ENCODE data around the gene PLCXD1.

PLCXD1 gene

DNA sequence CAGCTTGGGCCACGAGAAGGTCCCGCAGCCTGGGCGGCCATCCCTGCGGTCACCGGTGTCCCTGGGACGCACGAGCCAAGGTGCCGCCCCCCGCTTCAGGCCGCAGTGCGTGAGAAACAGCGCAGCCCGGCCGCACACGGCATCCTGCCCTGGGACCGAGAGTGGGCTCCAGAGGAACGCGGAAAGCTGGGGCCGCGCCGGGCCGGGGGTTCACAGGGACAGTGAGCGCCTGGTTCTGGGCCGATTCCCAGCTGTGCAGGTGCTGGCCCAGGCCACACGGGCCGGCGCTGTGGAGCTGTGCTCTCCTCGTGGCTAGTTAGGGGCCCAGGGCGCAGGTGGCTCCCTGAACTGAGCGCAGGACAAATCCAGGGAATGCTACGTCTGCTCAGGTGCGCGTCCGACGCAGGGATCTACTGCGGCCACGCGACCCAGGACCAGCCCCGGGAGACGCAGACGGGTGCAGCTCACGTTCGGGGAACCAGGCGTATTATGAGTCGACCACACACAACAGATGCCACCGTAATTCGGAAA lies 63.3 kb downstream of the PLCXD1 start:
- no peak for DNase-seq (ENCODE audit: low read depth in 1 of 2, low spot score in 1 of 2)
- no peak for TF ChIP-seq POLR2AphosphoS5 (IDR thresholded peaks at IDR 0.05; ENCODE audit: low read depth)
- TF ChIP-seq GABPA (IDR thresholded peaks at IDR 0.05; ENCODE audit: low read depth) = no peak
- no peak for TF ChIP-seq SPI1 (IDR thresholded peaks at IDR 0.05; ENCODE audit: borderline replicate concordance, low read depth)
- TF ChIP-seq, protein P1, sequence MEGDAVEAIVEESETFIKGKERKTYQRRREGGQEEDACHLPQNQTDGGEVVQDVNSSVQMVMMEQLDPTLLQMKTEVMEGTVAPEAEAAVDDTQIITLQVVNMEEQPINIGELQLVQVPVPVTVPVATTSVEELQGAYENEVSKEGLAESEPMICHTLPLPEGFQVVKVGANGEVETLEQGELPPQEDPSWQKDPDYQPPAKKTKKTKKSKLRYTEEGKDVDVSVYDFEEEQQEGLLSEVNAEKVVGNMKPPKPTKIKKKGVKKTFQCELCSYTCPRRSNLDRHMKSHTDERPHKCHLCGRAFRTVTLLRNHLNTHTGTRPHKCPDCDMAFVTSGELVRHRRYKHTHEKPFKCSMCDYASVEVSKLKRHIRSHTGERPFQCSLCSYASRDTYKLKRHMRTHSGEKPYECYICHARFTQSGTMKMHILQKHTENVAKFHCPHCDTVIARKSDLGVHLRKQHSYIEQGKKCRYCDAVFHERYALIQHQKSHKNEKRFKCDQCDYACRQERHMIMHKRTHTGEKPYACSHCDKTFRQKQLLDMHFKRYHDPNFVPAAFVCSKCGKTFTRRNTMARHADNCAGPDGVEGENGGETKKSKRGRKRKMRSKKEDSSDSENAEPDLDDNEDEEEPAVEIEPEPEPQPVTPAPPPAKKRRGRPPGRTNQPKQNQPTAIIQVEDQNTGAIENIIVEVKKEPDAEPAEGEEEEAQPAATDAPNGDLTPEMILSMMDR (IDR thresholded peaks at IDR 0.05; ENCODE audit: insufficient read depth, low read length) = no peak
- TF ChIP-seq, protein P2, sequence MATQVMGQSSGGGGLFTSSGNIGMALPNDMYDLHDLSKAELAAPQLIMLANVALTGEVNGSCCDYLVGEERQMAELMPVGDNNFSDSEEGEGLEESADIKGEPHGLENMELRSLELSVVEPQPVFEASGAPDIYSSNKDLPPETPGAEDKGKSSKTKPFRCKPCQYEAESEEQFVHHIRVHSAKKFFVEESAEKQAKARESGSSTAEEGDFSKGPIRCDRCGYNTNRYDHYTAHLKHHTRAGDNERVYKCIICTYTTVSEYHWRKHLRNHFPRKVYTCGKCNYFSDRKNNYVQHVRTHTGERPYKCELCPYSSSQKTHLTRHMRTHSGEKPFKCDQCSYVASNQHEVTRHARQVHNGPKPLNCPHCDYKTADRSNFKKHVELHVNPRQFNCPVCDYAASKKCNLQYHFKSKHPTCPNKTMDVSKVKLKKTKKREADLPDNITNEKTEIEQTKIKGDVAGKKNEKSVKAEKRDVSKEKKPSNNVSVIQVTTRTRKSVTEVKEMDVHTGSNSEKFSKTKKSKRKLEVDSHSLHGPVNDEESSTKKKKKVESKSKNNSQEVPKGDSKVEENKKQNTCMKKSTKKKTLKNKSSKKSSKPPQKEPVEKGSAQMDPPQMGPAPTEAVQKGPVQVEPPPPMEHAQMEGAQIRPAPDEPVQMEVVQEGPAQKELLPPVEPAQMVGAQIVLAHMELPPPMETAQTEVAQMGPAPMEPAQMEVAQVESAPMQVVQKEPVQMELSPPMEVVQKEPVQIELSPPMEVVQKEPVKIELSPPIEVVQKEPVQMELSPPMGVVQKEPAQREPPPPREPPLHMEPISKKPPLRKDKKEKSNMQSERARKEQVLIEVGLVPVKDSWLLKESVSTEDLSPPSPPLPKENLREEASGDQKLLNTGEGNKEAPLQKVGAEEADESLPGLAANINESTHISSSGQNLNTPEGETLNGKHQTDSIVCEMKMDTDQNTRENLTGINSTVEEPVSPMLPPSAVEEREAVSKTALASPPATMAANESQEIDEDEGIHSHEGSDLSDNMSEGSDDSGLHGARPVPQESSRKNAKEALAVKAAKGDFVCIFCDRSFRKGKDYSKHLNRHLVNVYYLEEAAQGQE (IDR thresholded peaks at IDR 0.05; ENCODE audit: insufficient replicate concordance, low read depth) = no peak
- Histone ChIP-seq H3K4me3 (replicated peaks; ENCODE audit: insufficient read depth, low read length) (no peak overlapping the region), H3K27ac (replicated peaks) (no peak overlapping the region), H3K27me3 (ENCODE audit: insufficient read depth, poor library complexity, severe bottlenecking) (no peaks in the 10 kb centered on the region)

DNA sequence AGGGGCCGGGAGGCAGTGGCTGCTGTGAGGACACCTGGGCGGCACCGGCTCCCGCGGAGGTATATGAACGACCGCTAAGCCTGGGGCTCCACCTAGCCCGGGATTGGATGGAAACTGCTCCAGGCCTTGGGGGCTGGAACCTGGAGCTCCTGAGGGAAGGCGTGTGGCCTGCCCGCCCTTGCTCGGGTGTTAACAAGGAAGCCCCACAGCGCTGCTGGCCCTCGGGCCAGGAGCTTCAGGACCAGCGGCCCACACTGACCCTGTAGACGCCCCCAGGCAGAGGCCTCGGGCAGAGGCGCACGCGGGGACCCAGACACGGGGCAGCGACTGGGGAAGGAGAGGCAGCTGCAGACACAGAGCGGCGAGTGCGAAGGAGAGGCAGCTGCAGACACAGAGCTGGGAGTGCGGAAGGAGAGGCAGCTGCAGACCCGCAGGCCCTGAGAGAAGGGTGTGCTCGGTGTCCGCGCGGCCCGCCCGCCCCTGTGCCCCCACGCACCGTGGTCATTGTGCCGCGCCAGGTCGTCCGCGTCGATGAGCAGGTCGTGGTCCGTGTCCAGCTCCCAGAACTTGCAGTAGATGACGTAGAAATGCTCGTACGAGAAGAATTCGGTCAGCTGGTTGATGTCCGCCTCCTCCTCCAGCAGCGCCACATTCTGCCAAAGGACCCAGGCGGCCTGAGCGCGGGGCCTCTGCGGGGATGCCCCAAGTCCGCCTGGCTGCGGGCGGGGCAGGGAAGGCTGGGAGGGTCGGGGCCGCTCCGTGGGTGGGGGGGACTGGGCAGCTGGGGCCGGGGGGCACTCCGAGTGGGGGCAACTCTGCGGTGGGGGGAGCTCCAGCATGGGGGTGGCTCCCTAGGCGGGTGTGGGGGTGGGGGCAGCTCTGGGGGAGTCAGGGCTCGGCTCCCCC lies 64.1 kb downstream of the PLCXD1 start:
- no peak for DNase-seq (ENCODE audit: low read depth in 1 of 2, low spot score in 1 of 2)
- Histone ChIP-seq H3K27ac (replicated peaks) (no peak overlapping the region), H3K4me3 (replicated peaks; ENCODE audit: insufficient read depth, low read length) (no peak overlapping the region), H3K27me3 (ENCODE audit: insufficient read depth, poor library complexity, severe bottlenecking) (no peaks in the 10 kb centered on the region)
- TF ChIP-seq SPI1 (IDR thresholded peaks at IDR 0.05; ENCODE audit: borderline replicate concordance, low read depth) = no peak
- TF ChIP-seq, protein P1 (IDR thresholded peaks at IDR 0.05; ENCODE audit: insufficient read depth, low read length) = no peak

DNA sequence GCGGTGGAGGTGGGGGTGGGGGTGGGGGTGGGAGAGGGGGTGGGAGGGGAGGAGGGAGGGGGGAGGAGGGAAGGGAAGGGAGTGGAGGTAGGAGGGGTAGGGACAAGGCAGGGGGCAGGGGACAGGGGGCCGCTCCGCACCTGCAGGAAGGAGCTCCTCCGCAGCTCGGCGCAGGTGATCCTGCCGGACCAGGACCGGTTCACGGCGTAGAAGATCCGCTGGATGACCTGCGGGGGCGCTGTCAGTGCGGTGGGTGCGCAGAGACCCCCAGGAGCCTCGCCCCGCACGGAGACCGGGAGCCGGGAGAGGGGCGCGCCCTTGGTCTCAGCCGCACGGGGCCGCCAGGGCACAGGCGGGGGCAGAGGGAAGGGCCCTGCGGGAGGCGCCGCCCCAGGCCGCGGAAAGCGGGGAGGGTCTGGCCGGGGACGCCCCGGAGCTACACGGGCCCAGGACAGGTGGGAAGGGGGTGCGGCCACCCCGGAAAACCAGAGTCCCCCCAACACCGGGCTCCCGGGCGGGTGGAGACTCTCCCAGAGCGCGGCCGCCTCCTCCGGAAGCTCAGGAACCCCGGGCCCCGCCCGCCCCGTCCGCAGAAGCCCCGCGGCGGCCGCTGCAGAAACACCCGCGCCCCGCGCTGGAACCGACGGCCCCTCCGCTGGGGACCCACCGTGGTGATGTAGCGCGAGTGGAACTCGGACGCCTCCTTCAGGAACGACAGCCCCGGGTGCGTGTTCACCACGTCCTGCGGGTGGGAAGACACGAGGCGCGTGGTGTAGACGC lies 65.0 kb downstream of the PLCXD1 start:
- no peak for DNase-seq (ENCODE audit: low read depth in 1 of 2, low spot score in 1 of 2)
- Histone ChIP-seq H3K27ac (replicated peaks) (no peak overlapping the region), H3K27me3 (ENCODE audit: insufficient read depth, poor library complexity, severe bottlenecking) (no peaks in the 10 kb centered on the region), H3K4me3 (replicated peaks; ENCODE audit: insufficient read depth, low read length) (no peak overlapping the region)
- no peak for TF ChIP-seq SPI1 (IDR thresholded peaks at IDR 0.05; ENCODE audit: borderline replicate concordance, low read depth)
- no peak for TF ChIP-seq POLR2AphosphoS5 (IDR thresholded peaks at IDR 0.05; ENCODE audit: low read depth)
- TF ChIP-seq, protein P2 (IDR thresholded peaks at IDR 0.05; ENCODE audit: insufficient replicate concordance, low read depth) = no peak
- no peak for TF ChIP-seq GABPA (IDR thresholded peaks at IDR 0.05; ENCODE audit: low read depth)
- TF ChIP-seq, protein P1 (IDR thresholded peaks at IDR 0.05; ENCODE audit: insufficient read depth, low read length) = no peak

Measured in HL-60 (cell line).